WERI-Rb-1 (cell line): ENCODE measurements around the gene ATP2B2.

Experiments
- DNase-seq: peaks from one replicate; pipeline ENCODE4 v3.0.0-alpha.2; 2020
- H3K27ac ChIP-seq: fragments of 250-450 bp; sonication (Bioruptor Pico); 2 replicates; pipeline ENCODE4 v1.5.1; 2020; ENCODE audit warnings: mild to moderate bottlenecking, moderate library complexity
- H3K27me3 ChIP-seq: fragments of 250-450 bp; sonication (Bioruptor Pico); 2 replicates; pipeline ENCODE4 v1.5.1; 2021; ENCODE audit warnings: mild to moderate bottlenecking, low read depth, moderate library complexity; ENCODE audit not compliant: insufficient read depth, severe bottlenecking
- H3K36me3 ChIP-seq: fragments of 250-450 bp; sonication (Bioruptor Pico); 2 replicates; pipeline ENCODE4 v1.5.1; 2020; ENCODE audit warnings: mild to moderate bottlenecking, moderate library complexity
- H3K4me3 ChIP-seq: 2 replicates; pipeline ENCODE4 v1.5.1; 2011; ENCODE audit warnings: low read depth, mild to moderate bottlenecking, control low read depth, low read length
- H3K9me3 ChIP-seq: fragments of 250-450 bp; sonication (Bioruptor Pico); 2 replicates; pipeline ENCODE4 v1.5.1; 2021; ENCODE audit warnings: mild to moderate bottlenecking, moderate library complexity; ENCODE audit not compliant: severe bottlenecking
- CTCF ChIP-seq: IDR thresholded peaks from 2 replicates; pipeline ENCODE4 v1.5.1; 2011; ENCODE audit warnings: low read depth, mild to moderate bottlenecking, control low read depth, inconsistent platforms, low read length

ATP2B2 gene

DNA sequence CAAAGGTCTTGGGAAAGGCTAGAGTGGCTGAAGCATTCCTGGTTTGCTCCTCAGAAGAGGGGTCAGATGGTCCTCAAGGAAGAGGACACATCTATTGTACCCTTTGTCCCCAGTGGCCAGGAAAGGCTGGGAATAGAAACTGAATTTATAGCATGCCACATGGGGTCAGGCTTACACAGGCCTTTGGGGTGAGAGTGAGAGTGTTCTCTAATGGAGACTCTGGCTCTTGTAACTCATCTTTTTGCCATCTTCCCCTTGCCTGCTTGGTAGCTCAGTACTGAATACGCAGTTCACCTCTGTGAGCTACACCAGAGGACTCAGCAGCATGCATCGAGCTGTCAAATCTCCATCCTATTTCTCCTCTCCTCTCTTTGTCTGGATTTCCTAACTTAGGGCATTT is 87.5 kb downstream of the ATP2B2 start:
- Histone ChIP-seq H3K9me3 (no peaks in the 10 kb centered on the region), H3K27ac (no peak overlapping the region), H3K27me3 (no peaks in the 10 kb centered on the region), H3K4me3 (no peak overlapping the region), H3K36me3 (no peaks in the 10 kb centered on the region)
- DNase-seq, result peak; percentile 40
- peak; percentile 47 for TF ChIP-seq CTCF

GRCh38 chr3:10416730-10417300 is 88.6 kb downstream of the ATP2B2 start:
- Histone ChIP-seq H3K27me3 (no peaks in the 10 kb centered on the region), H3K9me3 (no peaks in the 10 kb centered on the region), H3K36me3 (no peaks in the 10 kb centered on the region), H3K4me3 (no peak overlapping the region), H3K27ac (no peak overlapping the region)
- peak; percentile 41; the same call in 1 of the 2 replicates for TF ChIP-seq CTCF
- peak; percentile 53 for DNase-seq

DNA sequence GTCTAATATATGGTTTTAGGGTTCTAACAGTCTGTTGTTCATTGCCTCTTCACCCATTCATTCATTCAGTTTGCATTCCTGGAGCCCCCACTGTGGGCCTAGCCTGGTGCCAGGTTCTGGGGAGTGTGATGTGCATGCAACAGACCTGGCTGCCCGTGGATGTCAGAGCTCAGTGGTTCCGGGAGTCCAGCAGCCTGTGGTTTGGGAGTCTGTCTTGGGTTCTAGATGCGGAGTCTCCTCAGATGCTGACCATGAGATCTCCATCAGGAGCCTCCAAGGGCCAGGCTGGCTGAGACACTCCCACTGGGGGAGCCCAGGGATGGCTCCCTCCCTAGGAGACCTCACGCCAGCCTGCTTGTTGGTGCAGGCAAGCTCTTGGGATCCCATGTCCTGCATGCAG is 92.3 kb downstream of the ATP2B2 start:
- Histone ChIP-seq H3K36me3 (no peaks in the 10 kb centered on the region), H3K27ac (no peak overlapping the region), H3K9me3 (no peaks in the 10 kb centered on the region), H3K27me3 (no peaks in the 10 kb centered on the region), H3K4me3 (no peak overlapping the region)
- no peak for TF ChIP-seq CTCF
- no peak for DNase-seq

DNA sequence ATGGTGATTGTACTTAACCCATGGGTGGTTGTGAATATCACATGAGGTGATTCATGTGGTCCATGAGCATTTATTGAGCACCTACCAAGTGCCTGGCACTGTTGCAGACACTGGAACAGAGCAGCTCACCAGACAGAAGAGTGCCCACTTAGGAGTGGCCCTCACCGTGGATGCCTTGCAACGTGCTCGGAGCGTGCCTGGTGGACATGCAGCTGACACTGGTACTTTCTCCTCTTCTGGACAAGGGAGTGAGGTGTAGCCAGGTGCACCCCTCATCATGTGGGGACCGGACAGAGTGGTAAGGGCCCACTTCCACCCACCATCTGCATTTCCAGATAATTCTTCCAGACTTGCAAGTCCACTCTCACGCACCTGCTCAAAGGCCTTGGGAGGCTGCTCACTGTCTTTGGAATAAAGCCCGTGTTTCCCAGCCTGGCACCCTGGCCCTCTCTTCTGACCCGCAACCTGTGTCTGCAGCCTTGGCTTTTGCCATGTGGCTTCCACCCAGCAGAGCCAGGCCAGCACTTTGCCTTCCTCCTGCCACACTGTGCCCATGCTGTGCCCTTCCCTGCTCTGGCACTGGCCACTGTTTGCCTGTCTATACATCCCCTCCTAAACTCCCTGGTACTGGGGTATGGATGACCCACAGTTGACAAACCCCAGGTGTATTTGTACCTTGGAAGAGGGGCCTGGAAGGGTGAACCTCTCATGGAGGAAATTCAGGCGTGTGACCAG is 93.6 kb downstream of the ATP2B2 start:
- Histone ChIP-seq H3K9me3 (no peaks in the 10 kb centered on the region), H3K4me3 (no peak overlapping the region), H3K36me3 (no peaks in the 10 kb centered on the region), H3K27ac (no peak overlapping the region), H3K27me3 (no peaks in the 10 kb centered on the region)
- no peak for DNase-seq
- TF ChIP-seq CTCF, result no peak

- no peak for TF ChIP-seq CTCF
- Histone ChIP-seq H3K9me3 (no peaks in the 10 kb centered on the region), H3K4me3 (no peak overlapping the region), H3K27me3 (no peaks in the 10 kb centered on the region), H3K27ac (no peak overlapping the region; the same call in 1 of the 2 replicates), H3K36me3 (no peaks in the 10 kb centered on the region)
- no peak for DNase-seq
Measured at GRCh38 chr3:10410383-10411002, 94.9 kb downstream of the ATP2B2 start.
